OCI-LY7 (cell line): ENCODE measurements around the gene CABCOCO1.

ENCODE experiments used
- CTCF ChIP-seq: fragments of 200-600 bp; sonication (generic); conservative IDR thresholded peaks from 2 replicates; pipeline ENCODE4 v1.5.1; 2014; ENCODE audit warnings: mild to moderate bottlenecking, antibody characterized with exemption, low read length, moderate library complexity, mixed read lengths
- EZH2phosphoT487 ChIP-seq: fragments of 200-600 bp; sonication (generic); IDR thresholded peaks from 2 replicates; pipeline ENCODE4 v1.6.1; 2018; ENCODE audit warnings: low read depth, borderline replicate concordance, mild to moderate bottlenecking, mixed run types, antibody characterized with exemption, low read length, moderate library complexity, mixed read lengths

- TF ChIP-seq CTCF (no peak), EZH2phosphoT487 (no peak)
Measured at GRCh38 chr10:61731638-61732037, 68.9 kb downstream of the CABCOCO1 start.
